GM12878 (cell line): ENCODE measurements around the gene ACTRT3. TPM values are rescaled to one million over a fixed set of nuclear protein-coding genes. Genes with fewer than 3 reads are reported as not detected.

ENCODE experiments used
- BHLHE40 ChIP-seq, 2 experiments: fragments of 450-650 bp in 1 of 2; IDR thresholded peaks; 2 replicates each; pipeline ENCODE4 v1.6.1; 2011 to 2017; ENCODE audit warnings: low read depth in 2 of 2, borderline replicate concordance in 1 of 2, improper control_type of control experiment in 1 of 2, low read length in 1 of 2, mild to moderate bottlenecking in 1 of 2
- CHD4 ChIP-seq: fragments of 200-600 bp; sonication (generic); IDR thresholded peaks from 2 replicates; pipeline ENCODE4 v1.6.1; 2016; ENCODE audit warnings: mild to moderate bottlenecking
- EED ChIP-seq: sonication (generic); IDR thresholded peaks from 2 replicates; pipeline ENCODE4 v1.6.1; 2016; ENCODE audit warnings: antibody characterized with exemption, low read depth
- IRF4 ChIP-seq: IDR thresholded peaks from 2 replicates; pipeline ENCODE4 v1.6.1; 2011; ENCODE audit warnings: low read depth, low read length
- NFYA ChIP-seq: IDR thresholded peaks from 2 replicates; pipeline ENCODE4 v1.6.1; 2011; ENCODE audit warnings: low read depth, mild to moderate bottlenecking, low read length, improper control_type of control experiment, borderline replicate concordance
- NR2F1 ChIP-seq: fragments of 450-650 bp; conservative IDR thresholded peaks from 2 replicates; pipeline ENCODE4 v1.6.1; 2017; ENCODE audit warnings: mild to moderate bottlenecking
- PAX5 ChIP-seq: IDR thresholded peaks from 2 replicates; pipeline ENCODE4 v1.6.1; 2011; ENCODE audit warnings: low read depth, low read length, borderline replicate concordance
- PML ChIP-seq: IDR thresholded peaks from 2 replicates; pipeline ENCODE4 v1.6.1; 2012; ENCODE audit warnings: low read length, inconsistent platforms
- RELA ChIP-seq: fragments of 450-650 bp; IDR thresholded peaks from 2 replicates; pipeline ENCODE4 v1.8.0; 2014; ENCODE audit warnings: borderline replicate concordance; ENCODE audit not compliant: partially characterized antibody
- SMARCA5 ChIP-seq: fragments of 450-650 bp; IDR thresholded peaks from 2 replicates; pipeline ENCODE4 v1.6.1; 2017; ENCODE audit warnings: mild to moderate bottlenecking
- SREBF2 ChIP-seq: IDR thresholded peaks from 2 replicates; pipeline ENCODE4 v1.6.1; 2012; ENCODE audit warnings: mild to moderate bottlenecking, low read length
- SRF ChIP-seq, 2 experiments: IDR thresholded peaks; 2 replicates each; pipeline ENCODE4 v1.6.1; 2011; ENCODE audit warnings: low read depth in 2 of 2, low read length in 2 of 2, mild to moderate bottlenecking in 1 of 2, moderate library complexity in 1 of 2
- STAT1 ChIP-seq: fragments of 450-650 bp; conservative IDR thresholded peaks from 2 replicates; pipeline ENCODE4 v1.6.1; 2014; ENCODE audit warnings: antibody characterized with exemption, mild to moderate bottlenecking
- TAF1 ChIP-seq: IDR thresholded peaks from 2 replicates; pipeline ENCODE4 v1.6.1; 2011; ENCODE audit warnings: mild to moderate bottlenecking, low read depth, low read length, borderline replicate concordance
- YBX1 ChIP-seq: fragments of 450-650 bp; IDR thresholded peaks from 2 replicates; pipeline ENCODE4 v1.6.1; 2016; ENCODE audit warnings: antibody characterized with exemption
- ZBED1 ChIP-seq: IDR thresholded peaks from 2 replicates; pipeline ENCODE4 v1.6.1; 2016; ENCODE audit warnings: borderline replicate concordance
- ZNF384 ChIP-seq: IDR thresholded peaks from 2 replicates; pipeline ENCODE4 v1.6.1; 2012; ENCODE audit warnings: low read depth, mild to moderate bottlenecking, low read length, improper control_type of control experiment, borderline replicate concordance
- polyA plus RNA-seq, 11 experiments: library from polyadenylated mRNA; depleted of rRNA in 4 of 11; unstranded in 6 of 11; stranded (reverse) in 5 of 11; fragments of >200 nt; fragmentation: Nextera tagmentation in 4 of 11; fragmentation: Illumina TruSeq in 1 of 11; extraction: Ambion mirVana in 4 of 11; extraction: Trizol in 1 of 11; gene quantifications; 1 replicate in 1 of 11; 2 replicates in 10 of 11; pipeline versions ENCODE4 v1.2.1 to v1.2.3, GENCODE V29; 2011 to 2016; ENCODE audit warnings: inconsistent platforms in 2 of 11, missing spikeins in 2 of 11, low read depth in 1 of 11
- total RNA-seq, 4 experiments: library from RNA; depleted of rRNA in 3 of 4; stranded (reverse); fragments of >200 nt in 3 of 4; fragmentation: Illumina TruSeq in 1 of 4; extraction: Trizol in 1 of 4; gene quantifications; 2 replicates each; pipeline versions ENCODE4 v1.2.1 to v1.2.3, GENCODE V29; 2013 to 2021
- TF ChIP-seq, protein P1 (sequence below): IDR thresholded peaks from 2 replicates; pipeline ENCODE4 v1.6.1; 2011; ENCODE audit warnings: low read depth, low read length, improper control_type of control experiment, borderline replicate concordance
- TF ChIP-seq, protein P2 (sequence below): IDR thresholded peaks from 2 replicates; pipeline ENCODE4 v1.6.1; 2012; ENCODE audit warnings: low read length, inconsistent platforms
- TF ChIP-seq, protein P3 (sequence below): fragments of 450-650 bp; IDR thresholded peaks from 2 replicates; pipeline ENCODE4 v1.6.1; 2017; ENCODE audit warnings: borderline replicate concordance
- TF ChIP-seq, protein P4 (sequence below): fragments of 150-350 bp; IDR thresholded peaks from 2 replicates; pipeline ENCODE4 v1.6.1; 2016; ENCODE audit warnings: low read depth, low read length
- TF ChIP-seq, protein P5 (sequence below): IDR thresholded peaks from 2 replicates; pipeline ENCODE4 v1.6.1; 2012; ENCODE audit warnings: low read depth, low read length, improper control_type of control experiment

ACTRT3 gene
- total and polyA plus RNA-seq, 10 of the 15 experiments (the other 5 are each of a cell fraction or from before 2014, with no cell fraction given): 0.02 to 0.58 (median 0.11) TPM; not detected in 1

DNA sequence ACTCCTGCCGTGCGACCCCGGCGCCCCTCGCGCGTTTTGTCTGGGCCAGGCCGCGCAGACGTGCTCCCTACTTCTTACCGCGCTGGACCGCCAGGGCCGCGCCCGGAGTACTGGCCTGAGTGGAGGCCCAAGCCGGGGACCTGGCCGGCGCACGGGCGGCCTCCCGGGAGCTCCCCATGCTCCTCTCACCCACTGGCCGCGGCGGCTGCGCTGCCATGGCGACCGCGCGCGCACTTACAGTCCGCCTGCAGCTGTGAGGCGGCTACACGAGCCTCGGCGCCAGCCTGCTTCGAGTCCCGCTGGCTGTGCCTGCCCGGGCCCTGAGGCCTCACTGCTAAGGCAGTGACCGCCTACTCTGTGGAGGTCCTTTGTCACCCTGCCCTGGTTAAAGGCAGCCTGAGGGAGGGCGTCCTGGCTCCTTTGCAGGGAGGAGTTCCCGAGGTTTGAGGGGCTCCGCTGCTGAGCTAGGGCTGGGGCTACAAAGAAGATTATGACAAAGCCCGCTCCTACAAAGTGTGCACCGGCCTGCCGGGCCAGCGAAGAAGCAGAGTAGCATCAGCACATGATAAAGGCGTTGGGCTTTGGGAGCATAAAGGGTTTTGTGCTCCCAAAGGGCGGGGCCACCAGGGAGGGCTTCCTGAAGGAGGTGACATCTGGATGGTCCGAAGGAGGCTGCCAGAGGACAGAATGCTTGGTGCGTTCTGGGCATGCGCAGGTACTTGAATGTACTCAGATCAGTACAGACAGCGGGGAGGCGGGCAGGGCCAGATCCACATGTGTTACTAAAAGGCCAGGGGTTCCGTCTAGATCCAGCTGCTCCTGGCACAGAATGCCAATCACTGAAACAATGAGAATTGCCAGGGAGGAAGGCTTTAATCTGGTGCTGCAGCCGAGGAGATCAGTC lies 43.2 kb upstream of the ACTRT3 start, which contains the start of the genes LRRC34 and LRRIQ4 (continued):
- no peak for TF ChIP-seq CHD4
- TF ChIP-seq ZBED1: no peak
- peak in 1 of 2 experiments; percentile 82; a peak in 2 of 4 replicates for TF ChIP-seq BHLHE40 (IDR thresholded peaks at IDR 0.05; ENCODE audit: borderline replicate concordance in 1 of 2, low read depth in 2 of 2, low read length in 1 of 2)
- TF ChIP-seq, protein P1, sequence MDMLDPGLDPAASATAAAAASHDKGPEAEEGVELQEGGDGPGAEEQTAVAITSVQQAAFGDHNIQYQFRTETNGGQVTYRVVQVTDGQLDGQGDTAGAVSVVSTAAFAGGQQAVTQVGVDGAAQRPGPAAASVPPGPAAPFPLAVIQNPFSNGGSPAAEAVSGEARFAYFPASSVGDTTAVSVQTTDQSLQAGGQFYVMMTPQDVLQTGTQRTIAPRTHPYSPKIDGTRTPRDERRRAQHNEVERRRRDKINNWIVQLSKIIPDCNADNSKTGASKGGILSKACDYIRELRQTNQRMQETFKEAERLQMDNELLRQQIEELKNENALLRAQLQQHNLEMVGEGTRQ: no peak
- TF ChIP-seq NR2F1: 0 out of 2 replicates have a peak, but pooled peaks have one; percentile 32
- TF ChIP-seq, protein P2, sequence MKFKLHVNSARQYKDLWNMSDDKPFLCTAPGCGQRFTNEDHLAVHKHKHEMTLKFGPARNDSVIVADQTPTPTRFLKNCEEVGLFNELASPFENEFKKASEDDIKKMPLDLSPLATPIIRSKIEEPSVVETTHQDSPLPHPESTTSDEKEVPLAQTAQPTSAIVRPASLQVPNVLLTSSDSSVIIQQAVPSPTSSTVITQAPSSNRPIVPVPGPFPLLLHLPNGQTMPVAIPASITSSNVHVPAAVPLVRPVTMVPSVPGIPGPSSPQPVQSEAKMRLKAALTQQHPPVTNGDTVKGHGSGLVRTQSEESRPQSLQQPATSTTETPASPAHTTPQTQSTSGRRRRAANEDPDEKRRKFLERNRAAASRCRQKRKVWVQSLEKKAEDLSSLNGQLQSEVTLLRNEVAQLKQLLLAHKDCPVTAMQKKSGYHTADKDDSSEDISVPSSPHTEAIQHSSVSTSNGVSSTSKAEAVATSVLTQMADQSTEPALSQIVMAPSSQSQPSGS: no peak
- peak; percentile 83 for TF ChIP-seq SMARCA5
- no peak for TF ChIP-seq STAT1
- TF ChIP-seq TAF1: no peak
- TF ChIP-seq, protein P3, sequence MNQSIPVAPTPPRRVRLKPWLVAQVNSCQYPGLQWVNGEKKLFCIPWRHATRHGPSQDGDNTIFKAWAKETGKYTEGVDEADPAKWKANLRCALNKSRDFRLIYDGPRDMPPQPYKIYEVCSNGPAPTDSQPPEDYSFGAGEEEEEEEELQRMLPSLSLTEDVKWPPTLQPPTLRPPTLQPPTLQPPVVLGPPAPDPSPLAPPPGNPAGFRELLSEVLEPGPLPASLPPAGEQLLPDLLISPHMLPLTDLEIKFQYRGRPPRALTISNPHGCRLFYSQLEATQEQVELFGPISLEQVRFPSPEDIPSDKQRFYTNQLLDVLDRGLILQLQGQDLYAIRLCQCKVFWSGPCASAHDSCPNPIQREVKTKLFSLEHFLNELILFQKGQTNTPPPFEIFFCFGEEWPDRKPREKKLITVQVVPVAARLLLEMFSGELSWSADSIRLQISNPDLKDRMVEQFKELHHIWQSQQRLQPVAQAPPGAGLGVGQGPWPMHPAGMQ: no peak
- TF ChIP-seq SRF (IDR thresholded peaks at IDR 0.05; ENCODE audit: low read depth in 2 of 2, low read length in 2 of 2): no peak
- no peak for TF ChIP-seq PAX5
- peak; percentile 9; the same call in 1 of the 2 replicates for TF ChIP-seq EED
- TF ChIP-seq ZNF384: no peak
- TF ChIP-seq NFYA: no peak
- TF ChIP-seq RELA: no peak
- TF ChIP-seq, protein P4, sequence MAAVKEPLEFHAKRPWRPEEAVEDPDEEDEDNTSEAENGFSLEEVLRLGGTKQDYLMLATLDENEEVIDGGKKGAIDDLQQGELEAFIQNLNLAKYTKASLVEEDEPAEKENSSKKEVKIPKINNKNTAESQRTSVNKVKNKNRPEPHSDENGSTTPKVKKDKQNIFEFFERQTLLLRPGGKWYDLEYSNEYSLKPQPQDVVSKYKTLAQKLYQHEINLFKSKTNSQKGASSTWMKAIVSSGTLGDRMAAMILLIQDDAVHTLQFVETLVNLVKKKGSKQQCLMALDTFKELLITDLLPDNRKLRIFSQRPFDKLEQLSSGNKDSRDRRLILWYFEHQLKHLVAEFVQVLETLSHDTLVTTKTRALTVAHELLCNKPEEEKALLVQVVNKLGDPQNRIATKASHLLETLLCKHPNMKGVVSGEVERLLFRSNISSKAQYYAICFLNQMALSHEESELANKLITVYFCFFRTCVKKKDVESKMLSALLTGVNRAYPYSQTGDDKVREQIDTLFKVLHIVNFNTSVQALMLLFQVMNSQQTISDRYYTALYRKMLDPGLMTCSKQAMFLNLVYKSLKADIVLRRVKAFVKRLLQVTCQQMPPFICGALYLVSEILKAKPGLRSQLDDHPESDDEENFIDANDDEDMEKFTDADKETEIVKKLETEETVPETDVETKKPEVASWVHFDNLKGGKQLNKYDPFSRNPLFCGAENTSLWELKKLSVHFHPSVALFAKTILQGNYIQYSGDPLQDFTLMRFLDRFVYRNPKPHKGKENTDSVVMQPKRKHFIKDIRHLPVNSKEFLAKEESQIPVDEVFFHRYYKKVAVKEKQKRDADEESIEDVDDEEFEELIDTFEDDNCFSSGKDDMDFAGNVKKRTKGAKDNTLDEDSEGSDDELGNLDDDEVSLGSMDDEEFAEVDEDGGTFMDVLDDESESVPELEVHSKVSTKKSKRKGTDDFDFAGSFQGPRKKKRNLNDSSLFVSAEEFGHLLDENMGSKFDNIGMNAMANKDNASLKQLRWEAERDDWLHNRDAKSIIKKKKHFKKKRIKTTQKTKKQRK: no peak
- TF ChIP-seq YBX1: no peak
- TF ChIP-seq, protein P5, sequence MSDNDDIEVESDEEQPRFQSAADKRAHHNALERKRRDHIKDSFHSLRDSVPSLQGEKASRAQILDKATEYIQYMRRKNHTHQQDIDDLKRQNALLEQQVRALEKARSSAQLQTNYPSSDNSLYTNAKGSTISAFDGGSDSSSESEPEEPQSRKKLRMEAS: peak; percentile 8; the same call in 1 of the 2 replicates
- no peak for TF ChIP-seq IRF4
- TF ChIP-seq PML: no peak
- no peak for TF ChIP-seq SREBF2
